NB4 (cell line): ENCODE data around the gene ADGRA1.

ENCODE experiments used
- CTCF ChIP-seq: IDR thresholded peaks from one replicate; pipeline ENCODE4 v1.5.1; 2012; ENCODE audit warnings: low read depth, low read length
- MYC ChIP-seq: IDR thresholded peaks from 2 replicates; pipeline ENCODE4 v1.6.1; 2011; ENCODE audit warnings: low read depth, low read length
- POLR2A ChIP-seq: IDR thresholded peaks from 2 replicates; pipeline ENCODE4 v1.6.1; 2011; ENCODE audit warnings: mild to moderate bottlenecking; ENCODE audit not compliant: insufficient read length; ENCODE audit errors: extremely low read depth

GRCh38 chr10:133128126-133129070 lies 40.7 kb downstream of the ADGRA1 start:
- TF ChIP-seq POLR2A, result no peak
- no peak for TF ChIP-seq CTCF
- TF ChIP-seq MYC, result no peak
